LNCaP clone FGC (cell line): Measurements from ENCODE around the gene HRCT1.
"Not testable (repeated sequence)": the region's sequence is repeated elsewhere in the genome, so short reads cannot be mapped to it uniquely, and the experiment has no call there.

ENCODE experiments used
- DNase-seq: peaks from one replicate; pipeline ENCODE4 v3.0.0-alpha.2; 2011; ENCODE audit warnings: low read depth
- H3K4me3 ChIP-seq: 2 replicates; pipeline ENCODE4 v1.5.1; 2011; ENCODE audit warnings: mild to moderate bottlenecking, low read depth, low read length, control low read depth
- CTCF ChIP-seq: IDR thresholded peaks from 2 replicates; pipeline ENCODE4 v1.5.1; 2012; ENCODE audit warnings: mild to moderate bottlenecking; ENCODE audit not compliant: control insufficient read depth, insufficient read depth; ENCODE audit errors: extremely low read depth

HRCT1 gene

DNA sequence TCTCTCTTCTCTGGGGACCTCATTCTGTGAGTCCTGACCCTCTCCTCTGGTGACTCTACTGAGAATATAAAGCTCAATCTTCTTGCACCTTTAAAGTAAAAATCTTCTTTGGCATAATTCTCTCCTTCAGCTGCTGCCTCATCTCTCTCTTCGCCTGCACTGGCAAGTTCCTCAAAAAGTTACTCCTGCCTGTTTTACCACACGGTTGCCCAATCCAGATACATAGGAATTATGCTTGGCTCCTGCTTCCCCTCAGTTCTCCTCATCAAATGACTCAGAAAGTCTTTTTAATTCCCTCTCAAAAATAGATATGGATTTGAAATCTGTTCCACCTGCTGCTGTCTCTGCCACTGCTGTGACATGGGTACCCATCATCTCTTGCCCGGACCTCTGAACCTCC lies 14.4 kb upstream of the HRCT1 start:
- no peak for TF ChIP-seq CTCF
- no peak overlapping the region for H3K4me3 ChIP-seq
- no peak for DNase-seq

- no peak overlapping the region for H3K4me3 ChIP-seq
- DNase-seq: no peak
- TF ChIP-seq CTCF: no peak
Observed at GRCh38 chr9:35892051-35892450, 14.0 kb upstream of the HRCT1 start.

GRCh38 chr9:35896570-35896969 lies 9.4 kb upstream of the HRCT1 start:
- no peak for DNase-seq
- H3K4me3 ChIP-seq: no peak overlapping the region
- no peak for TF ChIP-seq CTCF

DNA sequence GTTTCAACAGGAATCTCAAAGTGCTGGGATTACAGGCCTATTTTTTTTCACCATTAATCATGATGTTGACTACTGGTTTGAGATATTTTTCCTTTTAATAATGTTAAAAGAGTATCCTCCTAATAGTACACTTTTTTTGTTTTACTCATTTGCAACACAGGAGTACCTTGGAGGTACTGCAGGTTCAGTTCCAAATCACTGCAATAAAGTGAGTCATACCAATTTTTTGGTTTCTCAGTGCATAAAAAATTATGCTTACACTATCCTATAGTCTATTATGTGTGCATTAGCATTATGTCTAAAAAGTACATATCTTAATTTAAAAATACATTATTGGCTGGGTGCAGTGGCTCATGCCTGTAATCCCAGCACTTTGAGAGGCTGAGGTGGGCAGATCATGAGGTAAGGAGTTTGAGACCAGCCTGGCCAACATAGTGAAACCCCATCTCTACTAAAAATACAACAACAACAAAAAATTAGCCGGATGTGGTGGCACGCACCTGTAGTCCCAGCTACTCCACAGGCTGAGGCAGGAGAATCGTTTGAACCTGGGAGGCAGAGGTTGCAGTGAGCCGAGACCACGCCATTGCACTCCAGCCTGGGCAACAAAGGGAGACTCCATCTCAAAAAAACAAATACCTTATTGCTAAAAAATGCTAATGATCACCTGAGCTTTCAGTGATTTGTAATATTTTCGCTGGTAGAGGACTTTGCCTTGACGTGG lies 8.5 kb upstream of the HRCT1 start:
- H3K4me3 ChIP-seq: not testable (repeated sequence)

GRCh38 chr9:35898337-35898736 lies 7.7 kb upstream of the HRCT1 start:
- no peak overlapping the region for H3K4me3 ChIP-seq
- DNase-seq: no peak
- TF ChIP-seq CTCF: no peak

More for the DNA sequence above, 8.5 kb upstream of the HRCT1 start:
- DNase-seq: not testable (repeated sequence)

GRCh38 chr9:35899021-35899420 lies 7.0 kb upstream of the HRCT1 start:
- no peak for DNase-seq
- no peak overlapping the region for H3K4me3 ChIP-seq
- no peak for TF ChIP-seq CTCF

DNA sequence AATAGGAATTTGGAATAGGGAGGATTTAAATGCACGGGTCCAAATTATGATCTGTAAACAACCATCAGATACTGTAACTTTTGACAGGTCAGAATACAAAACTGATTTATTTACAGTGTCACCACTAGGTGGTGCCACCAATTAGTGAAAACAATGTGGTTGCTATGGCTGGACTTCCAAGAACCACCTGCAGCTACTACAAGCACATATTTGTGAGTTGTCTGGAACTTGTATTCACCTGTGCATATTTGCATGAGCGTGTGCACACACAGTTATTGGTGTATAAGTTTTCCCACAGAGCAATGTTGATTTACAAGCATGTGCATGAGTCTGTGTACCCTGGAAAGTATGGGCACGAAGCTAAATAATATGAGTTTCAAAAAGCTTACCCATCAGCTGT lies 3.0 kb upstream of the HRCT1 start:
- H3K4me3 ChIP-seq: no peak overlapping the region
- DNase-seq: peak; percentile 67
- peak; percentile 77 for TF ChIP-seq CTCF
